HEK293 (cell line): Measurements from ENCODE around the gene MAPK14.

Experiments
- CTCF ChIA-PET: fragments of 350-600 bp; formaldehyde crosslinking; extraction: SDS; loops from one replicate; lab custom pipeline; 2021; ENCODE audit warnings: antibody characterized with exemption; lab: Yijun Ruan, JAX
- POLR2A ChIA-PET: fragments of 300-600 bp; formaldehyde crosslinking; extraction: SDS; loops from one replicate; lab custom pipeline; 2020; ENCODE audit warnings: antibody characterized with exemption, inconsistent platforms; lab: Yijun Ruan, JAX
- H3K27ac ChIP-seq: fragments of 200-500 bp; sonication (Bioruptor generic); 2 replicates; pipeline ENCODE4 v1.5.1; 2014; ENCODE audit warnings: low read depth, low read length, control low read depth, inconsistent platforms; ENCODE audit errors: extremely low read depth
- H3K36me3 ChIP-seq, 2 experiments: fragments of 200-500 bp in 1 of 2; sonication (Bioruptor generic) in 1 of 2; 1 replicate in 1 of 2; 2 replicates in 1 of 2; pipeline ENCODE4 v1.5.1; 2014 to 2017; ENCODE audit warnings: inconsistent platforms in 2 of 2, low read length in 2 of 2; ENCODE audit not compliant: control insufficient read depth in 2 of 2, insufficient read depth in 1 of 2
- H3K4me1 ChIP-seq: fragments of 200-500 bp; sonication (Bioruptor generic); 2 replicates; pipeline ENCODE4 v1.5.1; 2014; ENCODE audit warnings: mild to moderate bottlenecking, low read length, inconsistent platforms; ENCODE audit not compliant: control insufficient read depth, insufficient read depth
- H3K4me3 ChIP-seq: 2 replicates; pipeline ENCODE4 v1.5.1; 2011; ENCODE audit warnings: low read depth, mild to moderate bottlenecking, control low read depth, low read length, moderate library complexity
- H3K9me3 ChIP-seq: fragments of 200-500 bp; sonication (Bioruptor generic); 2 replicates; pipeline ENCODE4 v1.5.1; 2014; ENCODE audit warnings: low read depth, low read length, inconsistent platforms; ENCODE audit not compliant: control insufficient read depth, insufficient read depth
- BCL11A ChIP-seq: fragments of 450-650 bp; formaldehyde crosslinking; IDR thresholded peaks from 2 replicates; pipeline ENCODE4 v1.5.1; 2016; ENCODE audit warnings: low read depth, missing biosample characterization, missing genetic modification characterization
- BCL11B ChIP-seq: fragments of 450-650 bp; formaldehyde crosslinking; IDR thresholded peaks from 2 replicates; pipeline ENCODE4 v1.5.1; 2016; ENCODE audit warnings: low read depth, missing biosample characterization, missing genetic modification characterization
- GLI4 ChIP-seq: fragments of 450-650 bp; formaldehyde crosslinking; IDR thresholded peaks from 2 replicates; pipeline ENCODE4 v1.5.1; 2016; ENCODE audit warnings: missing biosample characterization, missing genetic modification characterization
- GLIS1 ChIP-seq: fragments of 450-650 bp; formaldehyde crosslinking; IDR thresholded peaks from 2 replicates; pipeline ENCODE4 v1.5.1; 2016; ENCODE audit warnings: missing biosample characterization, missing genetic modification characterization
- IKZF3 ChIP-seq: fragments of 450-650 bp; IDR thresholded peaks from 2 replicates; pipeline ENCODE4 v1.5.0; 2018; ENCODE audit warnings: missing biosample characterization, mild to moderate bottlenecking, missing genetic modification characterization, moderate library complexity
- MEIS1 ChIP-seq: sonication (generic); formaldehyde crosslinking; IDR thresholded peaks from 2 replicates; pipeline ENCODE4 v1.8.1; 2022; ENCODE audit warnings: missing genetic modification reagents, mild to moderate bottlenecking, borderline replicate concordance
- MZF1 ChIP-seq: fragments of 450-650 bp; formaldehyde crosslinking; IDR thresholded peaks from 2 replicates; pipeline ENCODE4 v1.5.1; 2017; ENCODE audit warnings: missing biosample characterization, missing genetic modification characterization, borderline replicate concordance
- PRDM1 ChIP-seq: fragments of 450-650 bp; formaldehyde crosslinking; IDR thresholded peaks from 2 replicates; pipeline ENCODE4; 2016; ENCODE audit warnings: missing biosample characterization, missing genetic modification characterization
- SCRT1 ChIP-seq: fragments of 450-650 bp; formaldehyde crosslinking; IDR thresholded peaks from 2 replicates; pipeline ENCODE4 v1.5.1; 2016; ENCODE audit warnings: missing biosample characterization, missing genetic modification characterization, borderline replicate concordance
- TCF7L2 ChIP-seq: IDR thresholded peaks from 2 replicates; pipeline ENCODE4 v1.6.1; 2011; ENCODE audit warnings: low read depth, mild to moderate bottlenecking, inconsistent platforms, low read length, moderate library complexity, borderline replicate concordance
- ZBTB7A ChIP-seq: fragments of 450-650 bp; formaldehyde crosslinking; IDR thresholded peaks from 2 replicates; pipeline ENCODE4 v1.5.1; 2016; ENCODE audit warnings: low read depth, missing biosample characterization, missing genetic modification characterization
- ZBTB8A ChIP-seq: fragments of 450-650 bp; formaldehyde crosslinking; IDR thresholded peaks from 2 replicates; pipeline ENCODE4 v1.5.1; 2016; ENCODE audit warnings: missing biosample characterization, missing genetic modification characterization
- ZSCAN30 ChIP-seq: fragments of 450-650 bp; IDR thresholded peaks from 2 replicates; pipeline ENCODE4 v1.5.1; 2018; ENCODE audit warnings: missing biosample characterization, mild to moderate bottlenecking, missing genetic modification characterization, moderate library complexity
- TF ChIP-seq, protein P1 (sequence below): fragments of 450-650 bp; formaldehyde crosslinking; IDR thresholded peaks from 2 replicates; pipeline ENCODE4 v1.5.1; 2016; ENCODE audit warnings: missing biosample characterization, missing genetic modification characterization
- TF ChIP-seq, protein P2 (sequence below): fragments of 450-650 bp; formaldehyde crosslinking; optimal IDR thresholded peaks from 2 replicates; pipeline ENCODE3; 2016; ENCODE audit warnings: missing biosample characterization, mild to moderate bottlenecking, missing genetic modification characterization
- TF ChIP-seq, protein P3 (sequence below): fragments of 450-650 bp; formaldehyde crosslinking; IDR thresholded peaks from 2 replicates; pipeline ENCODE4 v1.5.1; 2016; ENCODE audit warnings: missing biosample characterization, missing genetic modification characterization
- TF ChIP-seq, protein P4 (sequence below): fragments of 450-650 bp; formaldehyde crosslinking; IDR thresholded peaks from 2 replicates; pipeline ENCODE4 v1.5.1; 2016; ENCODE audit warnings: missing biosample characterization, missing genetic modification characterization

MAPK14 gene

DNA sequence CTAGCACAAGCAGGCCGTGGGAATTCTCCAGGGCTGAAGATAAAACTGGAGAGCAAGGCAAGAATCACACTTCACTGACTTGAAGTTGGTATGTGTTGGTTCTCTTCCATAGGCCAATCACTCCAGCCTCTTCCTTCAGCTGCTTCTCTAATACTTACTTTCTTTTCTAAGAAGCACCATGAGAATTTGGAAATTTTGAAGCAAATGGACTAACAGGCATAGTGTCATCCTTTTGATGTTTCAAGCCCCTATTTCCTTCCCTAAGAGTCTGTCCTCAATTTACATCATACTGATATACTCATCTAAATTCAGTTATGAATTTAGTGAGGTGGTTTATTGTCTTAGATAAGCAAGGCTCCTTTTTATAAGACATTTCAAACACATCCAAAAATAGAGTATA lies 27.2 kb upstream of the MAPK14 start:
- Histone ChIP-seq H3K27ac (no peak overlapping the region), H3K4me1 (no peaks in the 10 kb centered on the region), H3K9me3 (no peaks in the 10 kb centered on the region), H3K36me3 (no peaks in the 10 kb centered on the region), H3K4me3 (no peak overlapping the region)
- TF ChIP-seq ZBTB8A (tag by site-specific recombination) (no peak), ZSCAN30 (tag by site-specific recombination) (no peak), MZF1 (no peak), GLI4 (tag by site-specific recombination) (no peak), BCL11A (tag by site-specific recombination) (no peak), IKZF3 (tag by site-specific recombination) (no peak), TCF7L2 (no peak), ZBTB7A (no peak), GLIS1 (no peak), BCL11B (no peak)
- TF ChIP-seq, protein P1, sequence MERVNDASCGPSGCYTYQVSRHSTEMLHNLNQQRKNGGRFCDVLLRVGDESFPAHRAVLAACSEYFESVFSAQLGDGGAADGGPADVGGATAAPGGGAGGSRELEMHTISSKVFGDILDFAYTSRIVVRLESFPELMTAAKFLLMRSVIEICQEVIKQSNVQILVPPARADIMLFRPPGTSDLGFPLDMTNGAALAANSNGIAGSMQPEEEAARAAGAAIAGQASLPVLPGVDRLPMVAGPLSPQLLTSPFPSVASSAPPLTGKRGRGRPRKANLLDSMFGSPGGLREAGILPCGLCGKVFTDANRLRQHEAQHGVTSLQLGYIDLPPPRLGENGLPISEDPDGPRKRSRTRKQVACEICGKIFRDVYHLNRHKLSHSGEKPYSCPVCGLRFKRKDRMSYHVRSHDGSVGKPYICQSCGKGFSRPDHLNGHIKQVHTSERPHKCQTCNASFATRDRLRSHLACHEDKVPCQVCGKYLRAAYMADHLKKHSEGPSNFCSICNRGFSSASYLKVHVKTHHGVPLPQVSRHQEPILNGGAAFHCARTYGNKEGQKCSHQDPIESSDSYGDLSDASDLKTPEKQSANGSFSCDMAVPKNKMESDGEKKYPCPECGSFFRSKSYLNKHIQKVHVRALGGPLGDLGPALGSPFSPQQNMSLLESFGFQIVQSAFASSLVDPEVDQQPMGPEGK (tag by site-specific recombination) = no peak
- TF ChIP-seq, protein P2, sequence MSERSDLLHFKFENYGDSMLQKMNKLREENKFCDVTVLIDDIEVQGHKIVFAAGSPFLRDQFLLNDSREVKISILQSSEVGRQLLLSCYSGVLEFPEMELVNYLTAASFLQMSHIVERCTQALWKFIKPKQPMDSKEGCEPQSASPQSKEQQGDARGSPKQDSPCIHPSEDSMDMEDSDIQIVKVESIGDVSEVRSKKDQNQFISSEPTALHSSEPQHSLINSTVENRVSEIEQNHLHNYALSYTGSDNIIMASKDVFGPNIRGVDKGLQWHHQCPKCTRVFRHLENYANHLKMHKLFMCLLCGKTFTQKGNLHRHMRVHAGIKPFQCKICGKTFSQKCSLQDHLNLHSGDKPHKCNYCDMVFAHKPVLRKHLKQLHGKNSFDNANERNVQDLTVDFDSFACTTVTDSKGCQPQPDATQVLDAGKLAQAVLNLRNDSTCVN (tag by site-specific recombination) = no peak
- TF ChIP-seq, protein P3, sequence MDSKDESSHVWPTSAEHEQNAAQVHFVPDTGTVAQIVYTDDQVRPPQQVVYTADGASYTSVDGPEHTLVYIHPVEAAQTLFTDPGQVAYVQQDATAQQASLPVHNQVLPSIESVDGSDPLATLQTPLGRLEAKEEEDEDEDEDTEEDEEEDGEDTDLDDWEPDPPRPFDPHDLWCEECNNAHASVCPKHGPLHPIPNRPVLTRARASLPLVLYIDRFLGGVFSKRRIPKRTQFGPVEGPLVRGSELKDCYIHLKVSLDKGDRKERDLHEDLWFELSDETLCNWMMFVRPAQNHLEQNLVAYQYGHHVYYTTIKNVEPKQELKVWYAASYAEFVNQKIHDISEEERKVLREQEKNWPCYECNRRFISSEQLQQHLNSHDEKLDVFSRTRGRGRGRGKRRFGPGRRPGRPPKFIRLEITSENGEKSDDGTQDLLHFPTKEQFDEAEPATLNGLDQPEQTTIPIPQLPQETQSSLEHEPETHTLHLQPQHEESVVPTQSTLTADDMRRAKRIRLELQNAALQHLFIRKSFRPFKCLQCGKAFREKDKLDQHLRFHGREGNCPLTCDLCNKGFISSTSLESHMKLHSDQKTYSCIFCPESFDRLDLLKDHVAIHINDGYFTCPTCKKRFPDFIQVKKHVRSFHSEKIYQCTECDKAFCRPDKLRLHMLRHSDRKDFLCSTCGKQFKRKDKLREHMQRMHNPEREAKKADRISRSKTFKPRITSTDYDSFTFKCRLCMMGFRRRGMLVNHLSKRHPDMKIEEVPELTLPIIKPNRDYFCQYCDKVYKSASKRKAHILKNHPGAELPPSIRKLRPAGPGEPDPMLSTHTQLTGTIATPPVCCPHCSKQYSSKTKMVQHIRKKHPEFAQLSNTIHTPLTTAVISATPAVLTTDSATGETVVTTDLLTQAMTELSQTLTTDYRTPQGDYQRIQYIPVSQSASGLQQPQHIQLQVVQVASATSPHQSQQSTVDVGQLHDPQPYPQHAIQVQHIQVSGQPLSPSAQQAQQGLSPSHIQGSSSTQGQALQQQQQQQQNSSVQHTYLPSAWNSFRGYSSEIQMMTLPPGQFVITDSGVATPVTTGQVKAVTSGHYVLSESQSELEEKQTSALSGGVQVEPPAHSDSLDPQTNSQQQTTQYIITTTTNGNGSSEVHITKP (tag by site-specific recombination) = no peak
- CTCF ChIA-PET = interaction anchor here (0.9 to 1.1 kb wide), 2 partner anchors 94 to 95 kb away, joined by 3 to 4 read pairs; no protein-coding TSS in a partner anchor
- POLR2A ChIA-PET = no interaction called here

DNA sequence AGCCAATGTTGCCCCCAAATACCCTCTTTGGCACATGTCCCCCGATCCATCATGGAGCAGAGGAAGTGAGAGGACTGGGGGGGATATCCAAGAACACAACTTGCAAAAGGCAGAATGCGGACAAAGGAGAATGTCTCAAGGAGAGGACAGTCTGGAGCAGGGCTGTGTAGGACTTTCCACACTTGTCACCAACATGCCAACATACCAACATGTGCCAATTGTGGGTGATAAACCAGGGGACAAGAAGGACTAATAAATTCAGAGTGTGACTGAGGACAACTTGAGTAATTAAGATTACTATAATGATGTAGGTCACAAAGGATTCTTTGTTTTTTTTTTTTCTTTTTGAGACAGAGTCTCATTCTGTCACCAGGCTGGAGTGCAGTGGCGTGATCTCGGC lies 11.9 kb upstream of the MAPK14 start:
- H3K9me3 ChIP-seq = no peaks in the 10 kb centered on the region
- H3K4me1 ChIP-seq = peaks cover 3% of the 10 kb centered on the region; the same call in 1 of the 2 replicates
- no peak overlapping the region for H3K4me3 ChIP-seq
- POLR2A ChIA-PET = no interaction called here
- CTCF ChIA-PET = interaction anchor here (0.6 to 2.5 kb wide), 3 partner anchors 27 to 251 kb away, joined by 3 to 10 read pairs (median 3); no protein-coding TSS in a partner anchor
- no peak overlapping the region for H3K27ac ChIP-seq
- TF ChIP-seq PRDM1 (tag by site-specific recombination) = no peak
- no peak for TF ChIP-seq MEIS1 (CRISPR knock-in tag)
- TF ChIP-seq SCRT1 = no peak
- no peak for TF ChIP-seq BCL11A (tag by site-specific recombination)
- TF ChIP-seq, protein P4, sequence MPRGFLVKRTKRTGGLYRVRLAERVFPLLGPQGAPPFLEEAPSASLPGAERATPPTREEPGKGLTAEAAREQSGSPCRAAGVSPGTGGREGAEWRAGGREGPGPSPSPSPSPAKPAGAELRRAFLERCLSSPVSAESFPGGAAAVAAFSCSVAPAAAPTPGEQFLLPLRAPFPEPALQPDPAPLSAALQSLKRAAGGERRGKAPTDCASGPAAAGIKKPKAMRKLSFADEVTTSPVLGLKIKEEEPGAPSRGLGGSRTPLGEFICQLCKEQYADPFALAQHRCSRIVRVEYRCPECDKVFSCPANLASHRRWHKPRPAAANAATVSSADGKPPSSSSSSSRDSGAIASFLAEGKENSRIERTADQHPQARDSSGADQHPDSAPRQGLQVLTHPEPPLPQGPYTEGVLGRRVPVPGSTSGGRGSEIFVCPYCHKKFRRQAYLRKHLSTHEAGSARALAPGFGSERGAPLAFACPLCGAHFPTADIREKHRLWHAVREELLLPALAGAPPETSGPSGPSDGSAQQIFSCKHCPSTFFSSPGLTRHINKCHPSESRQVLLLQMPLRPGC (tag by site-specific recombination) = no peak
- no peaks in the 10 kb centered on the region for H3K36me3 ChIP-seq
